ENCODE results near the gene CLCN4. TPM values are rescaled to one million over a fixed set of nuclear protein-coding genes. Genes with fewer than 3 reads are reported as not detected.

Gene CLCN4
- polyA plus RNA-seq, 1 donor: 1.9 TPM

- Histone ChIP-seq H3K4me1 (ENCODE audit: control insufficient read depth, insufficient read depth, low read length) (no peaks in the 10 kb centered on the region), H3K9me3 (ENCODE audit: control insufficient read depth, low read depth, low read length) (no peaks in the 10 kb centered on the region), H3K4me3 (ENCODE audit: low read length) (no peak overlapping the region), H3K36me3 (ENCODE audit: control insufficient read depth, insufficient read depth, low read length) (no peaks in the 10 kb centered on the region), H3K27ac (ENCODE audit: low read length) (no peak overlapping the region), H3K27me3 (ENCODE audit: control insufficient read depth, insufficient read depth, low read length) (no peaks in the 10 kb centered on the region)
- DNase-seq: no peak
- WGBS (ENCODE audit: insufficient coverage, low lambda C conversion rate): no CpG with 5 or more reads among the region's 16 CpGs
These were observed 19.6 kb downstream of the CLCN4 start for GRCh38 chrX:10176121-10177003.

- no peaks in the 10 kb centered on the region for H3K9me3 ChIP-seq (ENCODE audit: control insufficient read depth, low read depth, low read length)
- H3K36me3 ChIP-seq (ENCODE audit: control insufficient read depth, insufficient read depth, low read length): no peaks in the 10 kb centered on the region
- H3K4me3 ChIP-seq (ENCODE audit: low read length): no peak overlapping the region
- no peaks in the 10 kb centered on the region for H3K27me3 ChIP-seq (ENCODE audit: control insufficient read depth, insufficient read depth, low read length)
- 100% methylated on average over 2 of the region's 7 CpGs for WGBS (ENCODE audit: insufficient coverage, low lambda C conversion rate)
- no peak overlapping the region for H3K27ac ChIP-seq (ENCODE audit: low read length)
- no peaks in the 10 kb centered on the region for H3K4me1 ChIP-seq (ENCODE audit: control insufficient read depth, insufficient read depth, low read length)
- no peak for DNase-seq
These were observed 20.2 kb downstream of the CLCN4 start for GRCh38 chrX:10177004-10177396.

GRCh38 chrX:10177601-10178000 lies 20.8 kb downstream of the CLCN4 start:
- no peaks in the 10 kb centered on the region for H3K4me1 ChIP-seq (ENCODE audit: control insufficient read depth, insufficient read depth, low read length)
- no peaks in the 10 kb centered on the region for H3K36me3 ChIP-seq (ENCODE audit: control insufficient read depth, insufficient read depth, low read length)
- no CpG with 5 or more reads among the region's 3 CpGs for WGBS (ENCODE audit: insufficient coverage, low lambda C conversion rate)
- no peak overlapping the region for H3K4me3 ChIP-seq (ENCODE audit: low read length)
- H3K27me3 ChIP-seq (ENCODE audit: control insufficient read depth, insufficient read depth, low read length): no peaks in the 10 kb centered on the region
- no peak overlapping the region for H3K27ac ChIP-seq (ENCODE audit: low read length)
- DNase-seq: no peak
- H3K9me3 ChIP-seq (ENCODE audit: control insufficient read depth, low read depth, low read length): no peaks in the 10 kb centered on the region

- Histone ChIP-seq H3K9me3 (ENCODE audit: control insufficient read depth, low read depth, low read length) (no peaks in the 10 kb centered on the region), H3K27me3 (ENCODE audit: control insufficient read depth, insufficient read depth, low read length) (no peaks in the 10 kb centered on the region), H3K27ac (ENCODE audit: low read length) (no peak overlapping the region), H3K4me1 (ENCODE audit: control insufficient read depth, insufficient read depth, low read length) (no peaks in the 10 kb centered on the region), H3K4me3 (ENCODE audit: low read length) (no peak overlapping the region), H3K36me3 (ENCODE audit: control insufficient read depth, insufficient read depth, low read length) (no peaks in the 10 kb centered on the region)
- WGBS (ENCODE audit: insufficient coverage, low lambda C conversion rate): no CpG with 5 or more reads among the region's 5 CpGs
- no peak for DNase-seq
These were observed 22.2 kb downstream of the CLCN4 start for GRCh38 chrX:10178866-10179463.

GRCh38 chrX:10183760-10184159 lies 27.0 kb downstream of the CLCN4 start:
- DNase-seq: no peak
- Histone ChIP-seq H3K36me3 (ENCODE audit: control insufficient read depth, insufficient read depth, low read length) (no peaks in the 10 kb centered on the region), H3K4me1 (ENCODE audit: control insufficient read depth, insufficient read depth, low read length) (no peaks in the 10 kb centered on the region), H3K27ac (ENCODE audit: low read length) (no peak overlapping the region), H3K27me3 (ENCODE audit: control insufficient read depth, insufficient read depth, low read length) (no peaks in the 10 kb centered on the region), H3K9me3 (ENCODE audit: control insufficient read depth, low read depth, low read length) (no peaks in the 10 kb centered on the region), H3K4me3 (ENCODE audit: low read length) (no peak overlapping the region)
- no CpG with 5 or more reads among the region's 3 CpGs for WGBS (ENCODE audit: insufficient coverage, low lambda C conversion rate)

- Histone ChIP-seq H3K36me3 (ENCODE audit: control insufficient read depth, insufficient read depth, low read length) (no peaks in the 10 kb centered on the region), H3K4me3 (ENCODE audit: low read length) (no peak overlapping the region), H3K27ac (ENCODE audit: low read length) (no peak overlapping the region), H3K9me3 (ENCODE audit: control insufficient read depth, low read depth, low read length) (no peaks in the 10 kb centered on the region), H3K4me1 (ENCODE audit: control insufficient read depth, insufficient read depth, low read length) (no peaks in the 10 kb centered on the region), H3K27me3 (ENCODE audit: control insufficient read depth, insufficient read depth, low read length) (no peaks in the 10 kb centered on the region)
- no peak for DNase-seq
- no CpG with 5 or more reads among the region's 2 CpGs for WGBS (ENCODE audit: insufficient coverage, low lambda C conversion rate)
These were observed 27.6 kb downstream of the CLCN4 start for GRCh38 chrX:10184411-10184810.

- no peaks in the 10 kb centered on the region for H3K4me1 ChIP-seq (ENCODE audit: control insufficient read depth, insufficient read depth, low read length)
- no peak overlapping the region for H3K27ac ChIP-seq (ENCODE audit: low read length)
- WGBS (ENCODE audit: insufficient coverage, low lambda C conversion rate): no CpG with 5 or more reads among the region's 9 CpGs
- H3K4me3 ChIP-seq (ENCODE audit: low read length): no peak overlapping the region
- H3K27me3 ChIP-seq (ENCODE audit: control insufficient read depth, insufficient read depth, low read length): no peaks in the 10 kb centered on the region
- DNase-seq: no peak
- H3K36me3 ChIP-seq (ENCODE audit: control insufficient read depth, insufficient read depth, low read length): no peaks in the 10 kb centered on the region
- H3K9me3 ChIP-seq (ENCODE audit: control insufficient read depth, low read depth, low read length): no peaks in the 10 kb centered on the region
These were observed 29.6 kb downstream of the CLCN4 start for GRCh38 chrX:10186355-10186754.

- Histone ChIP-seq H3K27ac (ENCODE audit: low read length) (no peak overlapping the region), H3K27me3 (ENCODE audit: control insufficient read depth, insufficient read depth, low read length) (no peaks in the 10 kb centered on the region), H3K36me3 (ENCODE audit: control insufficient read depth, insufficient read depth, low read length) (no peaks in the 10 kb centered on the region), H3K4me1 (ENCODE audit: control insufficient read depth, insufficient read depth, low read length) (no peaks in the 10 kb centered on the region), H3K9me3 (ENCODE audit: control insufficient read depth, low read depth, low read length) (no peaks in the 10 kb centered on the region), H3K4me3 (ENCODE audit: low read length) (no peak overlapping the region)
- WGBS (ENCODE audit: insufficient coverage, low lambda C conversion rate): no CpG with 5 or more reads among the region's 15 CpGs
- no peak for DNase-seq
These were observed 30.6 kb downstream of the CLCN4 start for GRCh38 chrX:10187421-10187820.

GRCh38 chrX:10189317-10190268 lies 32.8 kb downstream of the CLCN4 start:
- Histone ChIP-seq H3K4me3 (ENCODE audit: low read length) (no peak overlapping the region), H3K27me3 (ENCODE audit: control insufficient read depth, insufficient read depth, low read length) (no peaks in the 10 kb centered on the region), H3K9me3 (ENCODE audit: control insufficient read depth, low read depth, low read length) (no peaks in the 10 kb centered on the region), H3K36me3 (ENCODE audit: control insufficient read depth, insufficient read depth, low read length) (no peaks in the 10 kb centered on the region), H3K27ac (ENCODE audit: low read length) (no peak overlapping the region), H3K4me1 (ENCODE audit: control insufficient read depth, insufficient read depth, low read length) (no peaks in the 10 kb centered on the region)
- no CpG with 5 or more reads among the region's 16 CpGs for WGBS (ENCODE audit: insufficient coverage, low lambda C conversion rate)
- peak; percentile 30 to 58 for DNase-seq

- no CpG with 5 or more reads among the region's 3 CpGs for WGBS (ENCODE audit: insufficient coverage, low lambda C conversion rate)
- H3K27ac ChIP-seq (ENCODE audit: low read length): no peak overlapping the region
These were observed 33.6 kb downstream of the CLCN4 start for GRCh38 chrX:10190367-10190766.

More at GRCh38 chrX:10190367-10190766, 33.6 kb downstream of the CLCN4 start:
- Histone ChIP-seq H3K9me3 (ENCODE audit: control insufficient read depth, low read depth, low read length) (no peaks in the 10 kb centered on the region), H3K4me1 (ENCODE audit: control insufficient read depth, insufficient read depth, low read length) (no peaks in the 10 kb centered on the region), H3K4me3 (ENCODE audit: low read length) (no peak overlapping the region), H3K27me3 (ENCODE audit: control insufficient read depth, insufficient read depth, low read length) (no peaks in the 10 kb centered on the region), H3K36me3 (ENCODE audit: control insufficient read depth, insufficient read depth, low read length) (no peaks in the 10 kb centered on the region)
- DNase-seq: peak; percentile 49 to 52

Data from large intestine (tissue), 3 donors.